ENCODE results near the gene EHD4.

Gene EHD4

DNA sequence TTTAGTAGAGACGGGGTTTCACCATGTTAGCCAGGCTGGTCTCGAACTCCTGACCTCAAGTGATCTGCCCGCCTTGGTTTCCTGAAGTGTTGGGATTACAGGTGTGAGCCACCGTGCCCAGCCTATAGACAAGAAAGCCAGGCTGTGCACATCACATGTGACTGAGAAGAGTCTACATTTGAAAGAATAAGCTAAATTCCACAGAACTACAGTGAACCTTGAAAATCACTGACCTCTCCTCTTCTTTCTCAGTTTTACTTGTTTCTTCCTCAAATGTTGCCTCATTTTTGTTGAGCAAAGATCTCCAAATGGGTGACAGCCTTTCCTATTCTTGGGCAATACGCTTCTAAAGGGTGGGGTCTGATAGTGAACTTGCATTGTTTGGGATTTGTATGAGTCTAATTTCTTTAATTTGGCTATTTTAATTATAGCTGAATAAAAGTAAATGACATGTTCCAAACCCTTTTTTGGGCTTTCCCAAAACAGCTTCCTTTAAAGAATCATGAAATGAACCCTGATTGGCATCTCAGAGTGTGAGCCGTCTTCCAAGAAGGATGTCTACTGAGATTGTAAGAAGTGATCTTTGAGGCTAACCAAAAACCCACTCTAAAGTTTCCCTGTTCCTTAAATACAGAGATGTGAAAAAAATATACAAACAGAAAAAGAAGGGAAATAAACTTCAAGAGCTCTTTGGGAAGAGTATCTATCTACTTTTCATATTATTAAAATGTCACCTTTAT lies 56.9 kb downstream of the EHD4 start:
- DNase-seq: no peak

DNA sequence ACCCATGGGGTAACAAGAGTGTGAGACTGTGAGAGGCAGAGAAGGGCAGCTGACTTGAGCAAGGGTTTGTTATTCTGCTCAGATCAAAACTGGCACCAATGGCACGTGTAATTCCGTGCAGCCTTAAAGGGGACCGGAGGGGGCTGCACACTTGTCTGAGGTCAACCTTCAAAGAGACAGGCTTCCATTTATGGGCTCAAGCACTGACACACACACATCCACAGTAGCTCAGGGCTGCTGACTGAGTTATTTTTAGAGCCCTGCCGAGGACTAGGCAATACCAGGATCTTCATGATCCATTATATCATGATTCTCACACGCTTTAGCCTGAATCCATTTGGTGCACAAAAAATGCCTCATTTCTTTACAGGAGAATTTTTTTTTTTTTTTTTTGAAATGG lies 57.9 kb downstream of the EHD4 start:
- no peak for DNase-seq

- no peak for DNase-seq
Measured at GRCh38 chr15:41913256-41913655, 59.1 kb downstream of the EHD4 start.

GRCh38 chr15:41911691-41912345 lies 60.5 kb downstream of the EHD4 start:
- DNase-seq: no peak

GRCh38 chr15:41908736-41909461 lies 63.5 kb downstream of the EHD4 start:
- DNase-seq: no peak

DNA sequence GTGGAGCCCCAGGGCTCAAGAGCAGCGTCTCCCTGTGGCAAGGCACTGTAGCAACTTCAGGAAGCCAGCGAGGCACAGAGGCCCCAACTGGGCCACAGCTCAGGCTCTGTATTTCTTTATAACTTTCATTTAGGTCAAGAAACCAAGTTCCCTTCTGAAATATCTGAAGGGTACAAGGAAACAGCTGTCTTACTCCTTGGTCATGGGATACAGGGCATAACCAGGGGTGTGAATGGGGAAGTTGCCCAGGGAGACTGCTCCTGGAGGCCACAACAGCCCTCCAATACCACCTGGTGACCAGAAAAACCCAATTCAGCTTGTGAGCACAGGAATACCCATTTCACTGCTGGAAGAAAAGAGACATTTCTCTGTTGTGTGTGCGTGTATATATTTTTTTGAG lies 65.2 kb downstream of the EHD4 start:
- no peak for DNase-seq

DNA sequence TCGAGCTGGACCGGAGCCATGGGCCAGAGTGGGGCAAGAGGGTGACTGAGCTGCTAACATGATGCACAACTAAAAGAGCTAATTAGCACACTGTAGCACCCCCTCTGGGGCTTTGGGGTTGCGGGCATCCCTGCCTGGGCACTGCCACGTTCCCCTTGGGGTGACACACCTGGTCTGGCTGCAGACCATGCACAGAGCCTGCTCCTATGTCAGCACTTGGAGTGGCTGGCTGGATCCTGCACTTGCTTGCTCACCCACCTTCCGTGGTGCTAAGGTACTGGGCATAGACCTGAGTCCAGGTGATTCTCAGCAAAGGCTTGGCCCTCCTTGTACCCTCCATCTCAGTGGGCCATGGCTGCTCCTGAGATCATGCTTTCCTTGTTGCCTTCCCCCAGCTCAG lies 65.7 kb downstream of the EHD4 start:
- DNase-seq: no peak

DNA sequence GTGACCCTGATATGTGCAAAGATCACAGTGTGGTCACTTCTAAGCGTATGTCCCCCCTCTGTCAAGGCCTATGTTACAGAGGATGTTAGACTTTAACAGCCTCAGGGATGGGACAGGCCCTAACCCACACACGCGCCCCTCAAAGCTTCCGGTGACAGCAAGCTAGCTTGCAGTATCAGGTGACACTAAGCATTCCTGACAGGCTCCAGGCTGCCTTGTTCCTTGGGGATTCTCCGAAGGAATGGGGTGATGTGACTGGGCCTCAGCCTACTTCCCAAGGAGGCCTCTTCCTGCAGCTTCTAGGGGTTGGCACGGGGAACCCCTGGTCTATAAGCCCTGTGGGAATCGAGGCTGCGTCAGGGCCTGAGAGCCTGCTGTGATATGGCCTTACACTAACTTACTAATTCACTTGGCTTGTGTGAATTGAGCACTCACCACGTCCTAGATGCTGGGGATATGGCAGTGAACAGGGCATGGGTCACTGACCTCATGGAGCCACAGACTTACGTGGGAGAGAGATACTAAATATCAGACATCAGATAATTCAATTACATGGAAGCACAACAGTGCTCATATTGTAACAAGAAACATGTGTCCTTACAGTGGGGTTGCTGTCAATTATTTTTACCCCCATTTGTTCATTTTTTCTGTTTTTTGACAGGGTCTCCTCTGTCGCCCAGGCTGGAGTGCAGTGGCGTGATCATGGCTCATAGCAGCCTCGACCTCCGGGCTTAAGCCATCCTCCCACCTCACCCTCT lies 67.1 kb downstream of the EHD4 start:
- no peak for DNase-seq

GRCh38 chr15:41904541-41905005 lies 67.8 kb downstream of the EHD4 start:
- DNase-seq: peak; percentile 77 to 79

DNA sequence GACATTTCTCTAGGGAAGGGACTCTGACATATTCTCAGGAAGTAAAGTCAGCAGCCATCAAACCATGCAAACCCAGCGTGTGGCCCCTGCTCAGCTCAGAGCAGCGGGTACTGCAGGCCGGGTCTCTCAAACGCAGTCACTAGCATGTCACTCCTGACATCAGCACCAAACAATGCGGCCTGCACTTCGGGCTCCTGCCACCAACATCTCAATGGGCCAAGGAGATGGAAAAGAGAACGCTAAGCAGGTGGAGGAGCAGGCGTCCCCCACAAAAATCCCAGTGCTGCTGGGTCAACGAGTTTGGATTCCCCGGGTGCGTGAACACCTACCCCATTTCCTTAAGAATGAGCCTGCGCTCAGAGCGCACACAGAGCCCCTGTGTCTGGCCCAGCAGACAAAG lies 68.6 kb downstream of the EHD4 start:
- DNase-seq: no peak

DNA sequence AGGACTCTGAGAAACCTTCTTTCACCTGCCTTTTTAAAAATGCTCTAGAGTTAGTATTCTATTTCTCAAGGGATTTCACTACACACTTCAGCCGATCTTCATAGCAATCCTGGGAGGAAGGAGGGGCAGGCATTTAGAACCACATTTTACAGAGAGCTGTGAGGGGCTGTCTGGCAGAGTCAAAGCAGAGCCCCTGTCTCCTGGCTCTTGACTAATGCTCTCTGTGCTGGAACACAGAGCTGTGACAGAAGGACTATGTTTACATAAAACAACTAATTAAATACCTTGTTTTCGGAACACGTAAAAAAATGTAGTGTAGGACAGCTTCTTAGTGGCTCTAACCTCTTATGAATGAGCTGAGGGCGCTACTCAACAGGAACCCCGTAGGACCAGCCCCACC lies 70.9 kb downstream of the EHD4 start:
- no peak for DNase-seq

DNA sequence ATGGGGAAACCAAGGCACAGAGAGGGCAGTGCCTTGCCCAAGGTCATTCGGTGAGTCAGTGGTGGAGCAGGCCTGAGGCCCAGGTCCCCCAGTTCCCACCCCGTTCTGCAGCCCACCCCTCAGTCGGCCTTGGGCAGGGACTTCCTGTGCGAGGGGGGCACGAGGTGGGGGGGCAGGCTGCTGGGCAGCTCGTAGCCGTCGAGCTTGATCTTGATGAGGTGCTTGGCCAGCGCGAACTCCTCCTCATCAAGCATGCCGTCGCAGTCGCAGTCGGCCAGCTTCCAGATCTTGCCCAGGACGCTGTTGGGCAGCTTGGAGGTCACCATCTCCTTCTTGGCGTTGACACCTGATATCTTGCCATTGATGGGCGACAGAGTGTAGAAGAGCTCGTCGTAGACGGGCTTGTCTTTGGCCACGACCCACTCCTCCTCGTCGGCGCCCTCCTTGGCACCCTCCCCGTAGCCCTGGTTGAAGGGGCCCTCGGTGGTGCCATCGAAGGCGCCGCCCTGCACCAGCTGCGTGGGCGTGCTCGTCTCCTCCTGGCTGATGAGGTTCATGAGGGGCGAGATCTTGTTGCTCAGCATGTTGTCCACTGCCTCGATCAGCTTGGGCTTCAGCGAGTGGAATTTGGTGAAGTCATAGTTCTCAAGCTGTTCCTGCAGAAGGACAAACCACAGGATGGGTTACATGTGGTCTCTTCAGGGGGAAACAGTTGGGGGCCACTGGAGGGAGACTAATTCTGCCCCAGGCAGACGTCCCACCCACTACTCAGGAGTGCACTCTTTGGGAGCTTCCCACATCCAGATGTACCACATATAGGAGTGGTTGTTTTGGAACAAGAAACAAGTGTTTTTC lies 71.6 kb downstream of the EHD4 start:
- DNase-seq: no peak

GRCh38 chr15:41899854-41900442 lies 72.4 kb downstream of the EHD4 start:
- DNase-seq: no peak

DNA sequence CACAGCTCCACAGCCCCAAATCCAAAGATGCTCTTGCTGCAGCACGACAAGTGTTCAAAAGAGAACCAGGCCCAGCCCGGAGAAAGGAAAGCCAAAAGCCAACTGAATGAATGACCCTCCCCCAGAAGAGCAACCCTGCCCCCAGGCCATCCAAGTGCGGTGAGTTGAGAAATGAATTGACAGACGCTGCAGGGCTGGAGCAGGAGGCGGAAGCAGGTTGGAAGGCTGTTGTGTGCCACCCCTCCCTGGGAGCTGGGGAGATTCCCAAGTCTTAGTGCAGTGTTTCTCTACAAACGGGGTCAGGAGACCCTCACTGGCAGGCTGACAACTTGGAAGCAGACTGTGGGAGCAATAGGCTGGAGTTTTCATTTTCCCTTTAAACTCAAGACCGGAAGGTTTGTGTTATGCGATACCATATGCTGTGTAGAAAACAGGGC lies 75.0 kb downstream of the EHD4 start:
- DNase-seq: no peak

DNA sequence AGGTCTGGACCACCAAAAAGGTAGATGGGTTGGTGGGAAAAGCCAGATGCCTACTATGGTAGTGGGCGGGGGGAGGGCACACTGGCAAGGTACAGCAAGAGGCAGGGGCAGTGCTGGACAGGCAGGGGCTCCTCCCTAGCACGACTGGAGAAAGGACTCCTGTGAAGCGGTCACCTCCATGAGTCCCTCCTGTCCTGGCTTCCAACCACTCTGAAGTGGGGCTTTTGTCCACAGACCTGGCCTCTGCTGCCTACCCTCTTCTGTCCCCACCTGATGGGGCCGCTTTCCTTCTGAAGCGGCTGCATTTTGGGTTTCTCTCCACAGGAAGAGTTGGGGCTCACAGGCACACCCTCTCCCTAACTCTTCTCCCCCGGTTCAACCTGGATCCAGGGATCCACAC lies 75.8 kb downstream of the EHD4 start:
- DNase-seq: no peak

GRCh38 chr15:41895957-41896356 lies 76.4 kb downstream of the EHD4 start:
- DNase-seq: no peak

DNA sequence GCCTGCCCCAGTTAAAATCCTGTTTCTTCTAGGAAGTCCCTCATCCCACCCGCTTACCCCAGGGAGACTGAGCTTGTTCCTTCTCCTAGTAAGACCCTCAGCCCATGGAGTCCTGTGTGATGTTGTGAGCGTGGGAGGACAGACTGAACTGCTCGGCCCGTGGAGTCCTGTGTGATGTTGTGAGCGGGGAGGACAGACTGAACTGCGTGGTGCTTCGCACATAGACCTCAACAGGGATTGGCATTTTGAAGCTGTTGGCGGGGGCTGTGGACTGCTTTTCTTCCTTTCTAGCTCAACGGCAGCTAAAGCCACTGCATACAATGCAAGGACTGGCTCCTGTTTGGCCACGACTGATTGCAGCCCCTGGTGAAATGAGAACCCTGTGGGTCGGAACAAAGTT lies 76.9 kb downstream of the EHD4 start:
- DNase-seq: no peak

DNA sequence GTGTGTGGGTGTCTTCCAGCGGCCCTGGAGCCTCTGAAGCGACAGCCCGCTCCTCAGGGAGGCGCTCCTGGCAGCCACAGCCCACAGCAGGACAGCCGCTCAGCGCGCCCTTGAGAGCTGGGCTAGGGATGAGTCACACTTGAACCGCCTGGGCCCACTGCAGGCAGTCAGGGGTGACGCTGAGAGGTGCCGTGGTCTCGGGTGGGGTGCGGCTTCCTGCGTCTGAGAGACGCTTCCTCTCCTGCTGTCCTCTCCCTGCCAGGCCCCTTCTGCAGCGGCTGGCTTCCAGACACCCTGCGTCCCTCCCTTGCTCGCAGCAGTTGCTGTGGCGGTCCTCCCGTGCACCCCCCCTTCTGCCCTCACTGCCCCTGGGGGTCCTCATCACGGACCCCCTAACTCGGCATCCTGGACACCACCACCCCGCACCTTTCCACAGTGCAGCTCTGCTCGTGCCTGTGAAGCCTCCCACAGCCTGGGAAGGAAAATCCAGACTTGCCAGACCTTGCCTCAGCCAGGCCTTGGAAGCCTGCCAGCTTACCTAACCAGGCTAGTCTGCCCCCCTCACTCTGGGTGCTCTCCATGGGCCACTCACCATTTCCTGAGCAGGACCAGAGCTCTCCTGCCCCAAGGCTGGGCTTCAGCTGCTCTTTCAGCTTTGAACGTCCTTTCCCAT lies 77.4 kb downstream of the EHD4 start:
- peak; percentile 89 to 93 for DNase-seq

GRCh38 chr15:41894251-41894790 lies 78.0 kb downstream of the EHD4 start:
- no peak for DNase-seq

DNA sequence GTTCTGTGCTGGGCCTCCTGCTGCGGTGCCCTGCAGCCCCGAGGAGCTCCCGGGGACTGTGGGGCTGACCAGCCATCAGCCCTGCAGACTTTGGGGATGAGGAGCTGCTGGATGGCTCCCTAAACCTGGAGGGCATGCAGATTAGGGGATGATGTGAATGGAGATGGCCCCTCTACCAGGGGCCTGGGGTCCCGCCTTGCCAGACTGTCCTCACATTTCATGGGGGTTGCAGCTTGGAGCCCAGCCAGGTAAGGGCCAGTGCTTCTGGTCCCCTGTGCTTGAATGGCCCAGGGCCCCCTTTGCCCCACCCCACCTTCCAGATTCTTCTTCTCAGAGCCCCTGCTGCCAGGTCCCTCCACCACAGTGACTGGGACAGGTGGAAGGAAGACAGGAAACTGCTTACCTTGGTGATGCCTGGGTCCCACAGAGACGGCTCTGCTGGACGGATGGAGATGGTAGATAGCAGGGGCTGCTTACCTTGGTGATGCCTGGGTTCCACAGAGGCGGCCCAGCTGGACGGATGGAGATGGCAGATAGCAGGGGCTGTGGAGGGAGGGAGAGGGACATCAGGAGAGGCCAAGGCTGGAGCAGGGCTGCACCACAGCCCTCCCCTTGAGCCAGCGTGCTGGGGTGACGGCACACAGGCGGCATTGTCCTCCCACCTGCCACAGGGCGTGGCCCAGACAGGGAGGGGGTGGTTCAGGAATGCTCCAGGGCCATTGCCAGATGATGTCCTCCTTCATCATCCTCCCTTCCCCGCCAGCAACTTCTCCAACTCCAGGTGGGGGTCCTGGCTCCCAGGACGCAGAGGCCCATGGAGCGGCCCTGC lies 78.7 kb downstream of the EHD4 start, which contains the start of gene SPTBN5:
Gene SPTBN5 (minus strand): TSS at position 632 of the 829 bp plus-strand sequence. CDS start 556 bp downstream, at position 76.
- DNase-seq: no peak
